Esophagus muscularis mucosa (tissue), 4 donors: ENCODE results near the gene RBP4. TPM values are rescaled to one million over a fixed set of nuclear protein-coding genes. Genes with fewer than 3 reads are reported as not detected.

Experiments
- DNase-seq: peaks from one replicate; pipeline ENCODE4 v3.0.0-alpha.2; 2017; ENCODE audit errors: extremely low spot score
- H3K27ac ChIP-seq, 4 donors: fragments of 200-600 bp; sonication (generic); replicated peaks in 1 of 4; 1 replicate in 3 of 4; 2 replicates in 1 of 4; pipeline ENCODE4 v1.5.1; 2016 to 2019; ENCODE audit warnings: mild to moderate bottlenecking in 1 of 4
- H3K27me3 ChIP-seq, 4 donors: fragments of 200-600 bp; sonication (generic); one replicate each; pipeline versions ENCODE4 v1.5.1 to v1.6.0; 2016 to 2019
- H3K36me3 ChIP-seq, 4 donors: fragments of 200-600 bp; sonication (generic); one replicate each; pipeline ENCODE4 v1.5.1; 2016 to 2019
- H3K4me1 ChIP-seq, 4 donors: fragments of 200-600 bp; sonication (generic); one replicate each; pipeline ENCODE4 v1.5.1; 2016 to 2019
- H3K4me3 ChIP-seq, 4 donors: fragments of 200-600 bp; sonication (generic); 1 replicate in 2 of 4; 2 replicates in 2 of 4; pipeline ENCODE4 v1.5.1; 2016 to 2019; ENCODE audit warnings: mild to moderate bottlenecking in 4 of 4, moderate library complexity in 1 of 4
- H3K9me3 ChIP-seq, 4 donors: fragments of 200-600 bp; sonication (generic); 1 replicate in 3 of 4; 2 replicates in 1 of 4; pipeline ENCODE4 v1.5.1; 2016 to 2019
- CTCF ChIP-seq, 3 experiments: fragments of 200-600 bp in 2 of 3; fragments of 450-650 bp in 1 of 3; sonication (generic) in 2 of 3; IDR thresholded peaks; one replicate each; pipeline ENCODE4 v1.5.1; 2017 to 2019; ENCODE audit warnings: antibody characterized with exemption in 3 of 3, mild to moderate bottlenecking in 2 of 3, moderate library complexity in 1 of 3
- EP300 ChIP-seq: sonication (generic); formaldehyde crosslinking; IDR thresholded peaks from one replicate; pipeline ENCODE4 v1.6.1; 2017; ENCODE audit warnings: antibody characterized with exemption
- POLR2A ChIP-seq: fragments of 450-650 bp; IDR thresholded peaks from one replicate; pipeline ENCODE4 v1.6.1; 2017; ENCODE audit warnings: antibody characterized with exemption, moderate library complexity, mild to moderate bottlenecking, low read depth
- POLR2AphosphoS5 ChIP-seq, 2 donors: sonication (generic); formaldehyde crosslinking; IDR thresholded peaks; one replicate each; pipeline ENCODE4 v1.6.1; 2017; ENCODE audit warnings: antibody characterized with exemption in 2 of 2
- WGBS: methylation state at CpG from one replicate; pipeline ENCODE4 v1.1.5; 2018; 5-methylcytosine and 5-hydroxymethylcytosine counted together
- intact Hi-C: fragments of 100-400 bp; cut with DNase I; formaldehyde crosslinking; loops from one replicate; pipeline ENCODE4 v1.15.1; 2023
- total RNA-seq, 4 donors: library from RNA; depleted of rRNA; stranded (reverse); fragments of >200 nt; gene quantifications; one replicate each; pipeline versions ENCODE4 v1.1.0 to v1.2.1, GENCODE V29; 2016

RBP4 gene
- total RNA-seq, 4 donors from 2014 or later: 0.83 to 2.0 (median 0.99) TPM; not detected in 1

GRCh38 chr10:93600446-93601145 is 439 bp downstream of the RBP4 start:
- no peaks in the 10 kb centered on the region for H3K9me3 ChIP-seq
- peaks cover 7 to 20% (median 16%) of the 10 kb centered on the region in 4 donors for H3K4me1 ChIP-seq
- intact Hi-C loops: no loop called here
- H3K27ac ChIP-seq: no peak overlapping the region
- H3K27me3 ChIP-seq: peaks cover 0 to 53% (median 18%) of the 10 kb centered on the region in 4 donors
- WGBS: 22% methylated on average over 28 of the region's 60 CpGs
- no peak for DNase-seq
- peak overlapping the region; percentile 42 to 55 (median 46) for H3K4me3 ChIP-seq
- TF ChIP-seq CTCF (IDR thresholded peaks at IDR 0.05) (no peak), POLR2AphosphoS5 (IDR thresholded peaks at IDR 0.05) (no peak), POLR2A (no peak), EP300 (no peak)
- H3K36me3 ChIP-seq: no peaks in the 10 kb centered on the region

GRCh38 chr10:93599778-93600177 is 1.3 kb downstream of the RBP4 start:
- 91% methylated on average over 4 of the region's 4 CpGs for WGBS
- Histone ChIP-seq H3K9me3 (no peaks in the 10 kb centered on the region), H3K4me1 (peaks cover 7 to 20% (median 16%) of the 10 kb centered on the region in 4 donors), H3K27me3 (peaks cover 0 to 53% (median 18%) of the 10 kb centered on the region in 4 donors), H3K27ac (no peak overlapping the region), H3K36me3 (no peaks in the 10 kb centered on the region), H3K4me3 (no peak overlapping the region)
- intact Hi-C loops: no loop called here
- DNase-seq: no peak
- no peak for TF ChIP-seq POLR2A
- no peak for TF ChIP-seq CTCF (IDR thresholded peaks at IDR 0.05)
- no peak for TF ChIP-seq POLR2AphosphoS5 (IDR thresholded peaks at IDR 0.05)
- no peak for TF ChIP-seq EP300

GRCh38 chr10:93599335-93599734 is 1.7 kb downstream of the RBP4 start:
- H3K9me3 ChIP-seq: no peaks in the 10 kb centered on the region
- no peak for DNase-seq
- TF ChIP-seq CTCF (IDR thresholded peaks at IDR 0.05) (no peak), POLR2A (no peak), EP300 (no peak), POLR2AphosphoS5 (IDR thresholded peaks at IDR 0.05) (no peak)
- H3K27ac ChIP-seq: no peak overlapping the region
- no peaks in the 10 kb centered on the region for H3K36me3 ChIP-seq
- 61% methylated on average over 1 of the region's 1 CpG for WGBS
- peaks cover 7 to 20% (median 16%) of the 10 kb centered on the region in 4 donors for H3K4me1 ChIP-seq
- no peak overlapping the region for H3K4me3 ChIP-seq
- H3K27me3 ChIP-seq: peaks cover 0 to 49% (median 18%) of the 10 kb centered on the region in 4 donors
- intact Hi-C loops: no loop called here

GRCh38 chr10:93598157-93598556 is 2.9 kb downstream of the RBP4 start:
- Histone ChIP-seq H3K9me3 (no peaks in the 10 kb centered on the region), H3K4me3 (no peak overlapping the region), H3K4me1 (peaks cover 7 to 20% (median 16%) of the 10 kb centered on the region in 4 donors), H3K27ac (no peak overlapping the region), H3K27me3 (peaks cover 0 to 42% (median 15%) of the 10 kb centered on the region in 4 donors), H3K36me3 (no peaks in the 10 kb centered on the region)
- WGBS: 93% methylated on average over 5 of the region's 5 CpGs
- no peak for DNase-seq
- intact Hi-C loops: no loop called here
- no peak for TF ChIP-seq POLR2AphosphoS5 (IDR thresholded peaks at IDR 0.05)
- no peak for TF ChIP-seq EP300
- TF ChIP-seq CTCF (IDR thresholded peaks at IDR 0.05): no peak
- no peak for TF ChIP-seq POLR2A
